ENCODE data around the gene TBCD.

DNA sequence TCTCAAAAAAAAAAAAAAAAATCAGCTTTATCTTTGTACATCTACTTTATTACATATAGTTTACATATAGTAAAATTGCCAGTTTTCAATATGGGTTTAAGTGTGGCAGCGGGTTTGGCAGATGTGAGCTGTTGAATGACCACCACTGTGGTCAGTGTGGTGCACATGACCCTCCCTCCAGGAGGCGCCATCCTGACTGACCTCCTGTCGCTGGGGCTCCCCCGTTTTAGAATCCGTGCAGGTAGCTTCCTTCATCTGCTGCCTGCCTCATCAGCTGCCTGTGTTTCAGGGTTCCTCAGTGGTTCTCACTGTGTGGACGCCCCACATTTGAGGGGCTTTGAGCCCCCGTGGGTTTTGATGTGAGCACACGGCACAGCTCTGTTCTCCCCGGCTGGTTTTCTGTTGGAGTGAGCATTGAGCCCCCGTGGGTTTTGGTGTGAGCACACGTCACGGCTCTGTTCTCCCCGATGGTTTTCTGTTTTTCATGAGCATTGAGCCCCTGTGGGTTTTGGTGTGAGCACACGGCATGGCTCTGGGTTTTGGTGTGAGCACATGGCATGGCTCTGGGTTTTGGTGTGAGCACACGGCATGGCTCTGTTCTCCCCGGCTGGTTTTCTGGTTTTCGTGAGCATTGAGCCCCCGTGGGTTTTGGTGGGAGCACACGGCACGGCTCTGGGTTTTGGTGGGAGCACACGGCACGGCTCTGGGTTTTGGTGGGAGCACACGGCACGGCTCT lies 145.8 kb downstream of the TBCD start:
- TF ChIP-seq, protein P1, sequence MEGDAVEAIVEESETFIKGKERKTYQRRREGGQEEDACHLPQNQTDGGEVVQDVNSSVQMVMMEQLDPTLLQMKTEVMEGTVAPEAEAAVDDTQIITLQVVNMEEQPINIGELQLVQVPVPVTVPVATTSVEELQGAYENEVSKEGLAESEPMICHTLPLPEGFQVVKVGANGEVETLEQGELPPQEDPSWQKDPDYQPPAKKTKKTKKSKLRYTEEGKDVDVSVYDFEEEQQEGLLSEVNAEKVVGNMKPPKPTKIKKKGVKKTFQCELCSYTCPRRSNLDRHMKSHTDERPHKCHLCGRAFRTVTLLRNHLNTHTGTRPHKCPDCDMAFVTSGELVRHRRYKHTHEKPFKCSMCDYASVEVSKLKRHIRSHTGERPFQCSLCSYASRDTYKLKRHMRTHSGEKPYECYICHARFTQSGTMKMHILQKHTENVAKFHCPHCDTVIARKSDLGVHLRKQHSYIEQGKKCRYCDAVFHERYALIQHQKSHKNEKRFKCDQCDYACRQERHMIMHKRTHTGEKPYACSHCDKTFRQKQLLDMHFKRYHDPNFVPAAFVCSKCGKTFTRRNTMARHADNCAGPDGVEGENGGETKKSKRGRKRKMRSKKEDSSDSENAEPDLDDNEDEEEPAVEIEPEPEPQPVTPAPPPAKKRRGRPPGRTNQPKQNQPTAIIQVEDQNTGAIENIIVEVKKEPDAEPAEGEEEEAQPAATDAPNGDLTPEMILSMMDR (IDR thresholded peaks at IDR 0.05; ENCODE audit: low read depth, low read length): no peak
- TF ChIP-seq POLR2A (IDR thresholded peaks at IDR 0.05; ENCODE audit: extremely low read depth, insufficient read length): no peak
- no peak for TF ChIP-seq MYC (IDR thresholded peaks at IDR 0.05; ENCODE audit: low read depth, low read length)

Measured in NB4 (cell line).